Inflammatory macrophage treated with lipopolysaccharide for 1 hour (primary cell): ENCODE results near the gene CAT.

Experiments used
- DNase-seq, 2 donors: peaks; one replicate each; pipeline ENCODE4 v3.0.0-alpha.2; 2020 to 2022

The CAT gene

GRCh38 chr11:34499719-34500500 is 61.2 kb downstream of the CAT start:
- DNase-seq, result no peak

- DNase-seq, result peak; percentile 67 to 91
Observed at GRCh38 chr11:34501500-34501899, 62.8 kb downstream of the CAT start.

- no peak for DNase-seq
Observed at GRCh38 chr11:34501949-34502348, 63.2 kb downstream of the CAT start.

GRCh38 chr11:34502949-34503348 is 64.2 kb downstream of the CAT start:
- peak in 1 of 2 donors; percentile 48 for DNase-seq

- no peak for DNase-seq
Observed at GRCh38 chr11:34505874-34506273, 67.1 kb downstream of the CAT start.

GRCh38 chr11:34507156-34507555 is 68.4 kb downstream of the CAT start:
- DNase-seq, result no peak

- no peak for DNase-seq
Observed at GRCh38 chr11:34507610-34508009, 68.9 kb downstream of the CAT start.

- peak; percentile 60 to 82 for DNase-seq
Observed at GRCh38 chr11:34508524-34508923, 69.8 kb downstream of the CAT start.

GRCh38 chr11:34509336-34509876 is 70.7 kb downstream of the CAT start:
- DNase-seq, result no peak

GRCh38 chr11:34510218-34510617 is 71.5 kb downstream of the CAT start:
- no peak for DNase-seq

GRCh38 chr11:34510673-34511072 is 71.9 kb downstream of the CAT start:
- DNase-seq, result no peak

GRCh38 chr11:34512840-34513681 is 74.3 kb downstream of the CAT start:
- DNase-seq, result peak; percentile 72 to 82

- no peak for DNase-seq
Observed at GRCh38 chr11:34513682-34514449, 75.1 kb downstream of the CAT start, which contains the start of gene ELF5. Gene ELF5, minus strand, starts transcription at chr11:34513794. Its CDS starts 8,045 bp downstream, at chr11:34505749.

- no peak for DNase-seq
Observed at GRCh38 chr11:34514597-34514996, 75.9 kb downstream of the CAT start.

GRCh38 chr11:34516247-34517040 is 77.7 kb downstream of the CAT start:
- DNase-seq, result no peak

- DNase-seq, result no peak
Observed at GRCh38 chr11:34519595-34520235, 81.0 kb downstream of the CAT start.

GRCh38 chr11:34521265-34521664 is 82.5 kb downstream of the CAT start:
- no peak for DNase-seq
